OCI-LY7 (cell line): ENCODE data around the gene PLPP4. TPM values are rescaled to one million over a fixed set of nuclear protein-coding genes. Genes with fewer than 3 reads are reported as not detected.

Source experiments
- BruUV-seq: library from RNA; stranded (reverse); fragments of 400-500 nt; replicated peaks from 2 replicates; lab custom pipeline; 2021; lab: Mats Ljungman, UMichigan
- CTCF ChIA-PET: fragments of 300-600 bp; sonication (Branson Sonifier 250); formaldehyde crosslinking; loops from one replicate; lab custom pipeline; 2022; ENCODE audit warnings: antibody characterized with exemption; ENCODE audit not compliant: unreplicated experiment; lab: Charles Lee
- POLR2A ChIA-PET: fragments of 300-600 bp; sonication (Branson Sonifier 250); formaldehyde crosslinking; loops from one replicate; lab custom pipeline; 2022; ENCODE audit warnings: antibody characterized with exemption; lab: Charles Lee
- DNase-seq: peaks from one replicate; pipeline ENCODE4 v3.0.0-alpha.2; 2015; ENCODE audit warnings: low spot score
- H2AFZ ChIP-seq: fragments of 200-600 bp; sonication (generic), shearing (Covaris generic); 2 replicates; pipeline ENCODE4 v1.6.1; 2014; ENCODE audit warnings: mild to moderate bottlenecking, antibody characterized with exemption, low read length, moderate library complexity
- H3K27ac ChIP-seq: fragments of 200-600 bp; sonication (generic); 2 replicates; pipeline ENCODE4 v1.5.1; 2014; ENCODE audit warnings: mixed run types, low read depth, mild to moderate bottlenecking, moderate library complexity, low read length, inconsistent platforms; ENCODE audit not compliant: poor library complexity, severe bottlenecking
- H3K36me3 ChIP-seq: fragments of 200-600 bp; sonication (generic); 2 replicates; pipeline ENCODE4 v1.6.1; 2014; ENCODE audit warnings: mild to moderate bottlenecking, antibody characterized with exemption, low read length, moderate library complexity, mixed read lengths; ENCODE audit not compliant: insufficient read depth
- H3K4me1 ChIP-seq: fragments of 200-600 bp; sonication (generic); 2 replicates; pipeline ENCODE4 v1.5.1; 2014; ENCODE audit warnings: mild to moderate bottlenecking, low read length; ENCODE audit not compliant: insufficient read depth, poor library complexity, severe bottlenecking
- H3K4me2 ChIP-seq: fragments of 200-600 bp; sonication (generic); 2 replicates; pipeline ENCODE4 v1.6.1; 2014; ENCODE audit warnings: mild to moderate bottlenecking, low read length
- H3K4me3 ChIP-seq: fragments of 200-600 bp; sonication (generic); 2 replicates; pipeline ENCODE4 v1.5.1; 2014; ENCODE audit warnings: mild to moderate bottlenecking, low read depth, low read length; ENCODE audit not compliant: poor library complexity, severe bottlenecking
- H3K79me2 ChIP-seq: fragments of 200-600 bp; sonication (generic); 2 replicates; pipeline ENCODE4 v1.6.1; 2016; ENCODE audit warnings: low read depth, mild to moderate bottlenecking, low read length, moderate library complexity, mixed read lengths; ENCODE audit not compliant: insufficient read depth
- H3K9me2 ChIP-seq: fragments of 200-600 bp; sonication (generic); 2 replicates; pipeline ENCODE4 v1.6.1; 2016; ENCODE audit warnings: mild to moderate bottlenecking, low read length, mixed read lengths; ENCODE audit not compliant: insufficient read depth
- H3K9me3 ChIP-seq: fragments of 200-600 bp; sonication (generic); 2 replicates; pipeline ENCODE4 v1.6.1; 2014; ENCODE audit warnings: mild to moderate bottlenecking, mixed run types, low read length, mixed read lengths
- H4K20me1 ChIP-seq: fragments of 200-600 bp; sonication (generic); 2 replicates; pipeline ENCODE4 v1.6.1; 2014; ENCODE audit warnings: mild to moderate bottlenecking, antibody characterized with exemption, low read length, moderate library complexity, mixed read lengths; ENCODE audit not compliant: insufficient read depth
- EZH2phosphoT487 ChIP-seq: fragments of 200-600 bp; sonication (generic); IDR thresholded peaks from 2 replicates; pipeline ENCODE4 v1.6.1; 2018; ENCODE audit warnings: low read depth, borderline replicate concordance, mild to moderate bottlenecking, mixed run types, antibody characterized with exemption, low read length, moderate library complexity, mixed read lengths
- intact Hi-C: fragments of 100-400 bp; cut with micrococcal nuclease; formaldehyde crosslinking; loops from one replicate; pipeline ENCODE4 v1.10.0; 2022; ENCODE audit not compliant: unreplicated experiment
- total RNA-seq, 2 experiments: library from RNA; depleted of rRNA in 1 of 2; stranded (reverse); fragments of >200 nt in 1 of 2; shearing (Covaris generic) in 1 of 2; gene quantifications; 2 replicates each; pipeline ENCODE4 v1.2.3, GENCODE V29; 2014 to 2022
- TF ChIP-seq, protein P1 (sequence below): fragments of 200-600 bp; sonication (generic); conservative IDR thresholded peaks from 2 replicates; pipeline ENCODE4 v1.5.1; 2014; ENCODE audit warnings: mild to moderate bottlenecking, antibody characterized with exemption, low read length, moderate library complexity, mixed read lengths

PLPP4 gene
- total RNA-seq, 2 experiments from 2014 or later = not detected

DNA sequence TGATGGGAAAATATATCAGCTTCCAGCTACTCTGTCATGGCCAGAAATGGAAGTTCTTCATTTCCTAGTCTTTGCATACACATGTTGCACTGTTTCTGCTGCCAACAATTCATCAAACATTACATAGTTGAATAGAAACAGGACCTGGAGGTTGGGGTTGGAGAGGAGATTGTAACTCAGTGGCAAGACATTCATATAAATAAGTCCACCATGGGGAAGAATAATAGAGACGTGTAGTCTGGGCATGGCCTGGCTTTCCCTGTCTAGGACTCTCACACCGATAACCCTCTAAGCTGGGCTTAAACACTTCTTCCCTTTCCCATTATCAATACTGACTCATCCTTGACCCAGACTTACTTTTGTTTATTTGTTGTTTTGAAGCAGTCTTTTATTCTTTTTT lies 155.7 kb downstream of the PLPP4 start:
- Histone ChIP-seq H4K20me1 (no peaks in the 10 kb centered on the region), H3K9me2 (no peaks in the 10 kb centered on the region), H3K27ac (no peak overlapping the region), H3K36me3 (no peaks in the 10 kb centered on the region), H3K79me2 (no peaks in the 10 kb centered on the region), H3K4me3 (no peak overlapping the region), H2AFZ (no peak overlapping the region), H3K4me1 (no peaks in the 10 kb centered on the region), H3K9me3 (no peaks in the 10 kb centered on the region; the same call in 1 of the 2 replicates), H3K4me2 (no peak overlapping the region)
- TF ChIP-seq EZH2phosphoT487 = no peak
- TF ChIP-seq, protein P1, sequence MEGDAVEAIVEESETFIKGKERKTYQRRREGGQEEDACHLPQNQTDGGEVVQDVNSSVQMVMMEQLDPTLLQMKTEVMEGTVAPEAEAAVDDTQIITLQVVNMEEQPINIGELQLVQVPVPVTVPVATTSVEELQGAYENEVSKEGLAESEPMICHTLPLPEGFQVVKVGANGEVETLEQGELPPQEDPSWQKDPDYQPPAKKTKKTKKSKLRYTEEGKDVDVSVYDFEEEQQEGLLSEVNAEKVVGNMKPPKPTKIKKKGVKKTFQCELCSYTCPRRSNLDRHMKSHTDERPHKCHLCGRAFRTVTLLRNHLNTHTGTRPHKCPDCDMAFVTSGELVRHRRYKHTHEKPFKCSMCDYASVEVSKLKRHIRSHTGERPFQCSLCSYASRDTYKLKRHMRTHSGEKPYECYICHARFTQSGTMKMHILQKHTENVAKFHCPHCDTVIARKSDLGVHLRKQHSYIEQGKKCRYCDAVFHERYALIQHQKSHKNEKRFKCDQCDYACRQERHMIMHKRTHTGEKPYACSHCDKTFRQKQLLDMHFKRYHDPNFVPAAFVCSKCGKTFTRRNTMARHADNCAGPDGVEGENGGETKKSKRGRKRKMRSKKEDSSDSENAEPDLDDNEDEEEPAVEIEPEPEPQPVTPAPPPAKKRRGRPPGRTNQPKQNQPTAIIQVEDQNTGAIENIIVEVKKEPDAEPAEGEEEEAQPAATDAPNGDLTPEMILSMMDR = no peak
- ChIA-PET CTCF (no interaction called here), POLR2A (no interaction called here)
- DNase-seq = no peak
- BruUV-seq = no TSS peak
- intact Hi-C loops = no loop called here

DNA sequence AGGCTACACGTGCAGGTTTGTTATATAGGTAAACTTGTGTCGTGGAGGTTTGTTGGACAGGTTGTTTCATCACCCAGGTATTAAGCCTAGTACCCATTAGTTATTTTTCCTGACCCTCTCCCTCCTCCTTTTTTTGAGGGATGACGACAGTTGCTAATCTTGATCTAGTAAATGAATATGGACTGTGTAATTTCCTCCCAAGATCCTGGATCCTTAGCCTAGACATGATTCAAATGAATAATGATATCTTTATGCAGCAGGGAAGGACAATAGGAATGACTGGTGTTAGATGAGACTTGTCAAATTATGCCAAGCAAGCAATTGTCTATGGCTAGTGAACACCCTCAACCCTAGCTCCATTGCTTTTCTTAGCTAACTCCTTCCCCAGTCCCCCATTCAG lies 156.2 kb downstream of the PLPP4 start:
- Histone ChIP-seq H4K20me1 (no peaks in the 10 kb centered on the region), H3K36me3 (no peaks in the 10 kb centered on the region), H3K27ac (no peak overlapping the region), H3K4me1 (no peaks in the 10 kb centered on the region), H3K9me3 (no peaks in the 10 kb centered on the region; the same call in 1 of the 2 replicates), H3K4me3 (no peak overlapping the region), H3K4me2 (no peak overlapping the region), H3K79me2 (no peaks in the 10 kb centered on the region), H3K9me2 (no peaks in the 10 kb centered on the region), H2AFZ (no peak overlapping the region)
- POLR2A ChIA-PET = no interaction called here
- no TSS peak for BruUV-seq
- no peak for TF ChIP-seq EZH2phosphoT487
- TF ChIP-seq, protein P1 = no peak
- intact Hi-C loops = no loop called here
- CTCF ChIA-PET = no interaction called here
- no peak for DNase-seq

DNA sequence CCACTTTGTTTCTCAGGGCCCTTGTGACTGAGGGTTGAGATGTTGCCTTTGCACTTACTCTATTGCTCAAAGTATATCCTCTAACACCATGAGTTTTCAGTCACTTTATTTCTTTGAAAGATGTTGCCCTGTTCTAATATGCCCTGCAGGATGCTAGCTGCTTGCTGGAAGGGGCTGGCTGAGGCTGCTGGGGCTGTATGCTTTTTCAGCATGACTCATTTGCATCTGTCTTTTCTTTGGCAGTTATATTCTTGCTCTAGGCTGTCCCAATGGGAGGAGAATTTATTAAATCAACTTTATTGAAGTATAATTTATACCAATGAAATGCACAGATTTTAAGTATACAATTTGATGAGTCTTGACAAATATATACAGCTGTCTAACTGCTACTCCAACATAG lies 157.7 kb downstream of the PLPP4 start:
- no peak for TF ChIP-seq EZH2phosphoT487
- TF ChIP-seq, protein P1 = no peak
- H3K9me2 ChIP-seq = no peaks in the 10 kb centered on the region
- no peak for DNase-seq
- ChIA-PET CTCF (no interaction called here), POLR2A (no interaction called here)
- H3K27ac ChIP-seq = no peak overlapping the region
- no peak overlapping the region for H3K4me2 ChIP-seq
- H3K4me3 ChIP-seq = no peak overlapping the region
- no TSS peak for BruUV-seq
- H3K9me3 ChIP-seq = no peaks in the 10 kb centered on the region; the same call in 1 of the 2 replicates
- H3K36me3 ChIP-seq = no peaks in the 10 kb centered on the region
- no peak overlapping the region for H2AFZ ChIP-seq
- H3K4me1 ChIP-seq = no peaks in the 10 kb centered on the region
- H3K79me2 ChIP-seq = no peaks in the 10 kb centered on the region
- intact Hi-C loops = no loop called here
- no peaks in the 10 kb centered on the region for H4K20me1 ChIP-seq
